ENCODE measurements around the gene TOP1.
A peak's percentile ranks its signal among the peaks of the same experiment; 100 is the strongest.
"Not testable (repeated sequence)": the region's sequence is repeated elsewhere in the genome, so short reads cannot be mapped to it uniquely, and the experiment has no call there.

The TOP1 gene

GRCh38 chr20:41119614-41120561 lies 91.3 kb downstream of the TOP1 start:
- ATAC-seq (ENCODE audit: low read depth) (no peak), DNase-seq (ENCODE audit: low spot score in 2 of 2) (no peak)
- Mint-ChIP-seq H3K4me1 (no peaks in the 10 kb centered on the region), H3K36me3 (peaks cover 31% of the 10 kb centered on the region), H3K27ac (no peak overlapping the region), H3K9me3 (no peaks in the 10 kb centered on the region), H3K27me3 (no peaks in the 10 kb centered on the region), H3K4me3 (no peak overlapping the region)

GRCh38 chr20:41121399-41121798 lies 92.8 kb downstream of the TOP1 start:
- H3K9me3 Mint-ChIP-seq = no peaks in the 10 kb centered on the region
- ATAC-seq (ENCODE audit: low read depth) (no peak), DNase-seq (ENCODE audit: low spot score in 2 of 2) (no peak)
- H3K27me3 Mint-ChIP-seq = no peaks in the 10 kb centered on the region
- no peak overlapping the region for H3K4me3 Mint-ChIP-seq
- H3K36me3 Mint-ChIP-seq = peaks cover 35% of the 10 kb centered on the region
- H3K27ac Mint-ChIP-seq = peak overlapping the region; percentile 70
- H3K4me1 Mint-ChIP-seq = no peaks in the 10 kb centered on the region

GRCh38 chr20:41123631-41124030 lies 95.0 kb downstream of the TOP1 start:
- no peak for ATAC-seq (ENCODE audit: low read depth)
- DNase-seq (ENCODE audit: low spot score in 2 of 2) = no peak
- H3K4me1 Mint-ChIP-seq = no peaks in the 10 kb centered on the region
- H3K27me3 Mint-ChIP-seq = no peaks in the 10 kb centered on the region
- peaks cover 31% of the 10 kb centered on the region for H3K36me3 Mint-ChIP-seq
- H3K4me3 Mint-ChIP-seq = no peak overlapping the region
- no peak overlapping the region for H3K27ac Mint-ChIP-seq
- no peaks in the 10 kb centered on the region for H3K9me3 Mint-ChIP-seq

- H3K9me3 Mint-ChIP-seq = no peaks in the 10 kb centered on the region
- H3K36me3 Mint-ChIP-seq = peaks cover 29% of the 10 kb centered on the region
- no peak overlapping the region for H3K27ac Mint-ChIP-seq
- H3K4me3 Mint-ChIP-seq = no peak overlapping the region
- H3K4me1 Mint-ChIP-seq = no peaks in the 10 kb centered on the region
- ATAC-seq (ENCODE audit: low read depth) (no peak), DNase-seq (ENCODE audit: low spot score in 2 of 2) (no peak)
- no peaks in the 10 kb centered on the region for H3K27me3 Mint-ChIP-seq
Observed at GRCh38 chr20:41124451-41125094, 96.0 kb downstream of the TOP1 start.

GRCh38 chr20:41125530-41126457 lies 97.2 kb downstream of the TOP1 start:
- Mint-ChIP-seq H3K27ac (peak overlapping the region; percentile 35), H3K27me3 (no peaks in the 10 kb centered on the region), H3K4me1 (no peaks in the 10 kb centered on the region), H3K4me3 (no peak overlapping the region), H3K9me3 (no peaks in the 10 kb centered on the region), H3K36me3 (peaks cover 29% of the 10 kb centered on the region)
- DNase-seq (ENCODE audit: low spot score in 2 of 2) = no peak
- ATAC-seq (ENCODE audit: low read depth) = no peak

- Mint-ChIP-seq H3K9me3 (no peaks in the 10 kb centered on the region), H3K4me1 (peaks cover 2% of the 10 kb centered on the region), H3K36me3 (peaks cover 25% of the 10 kb centered on the region), H3K27me3 (no peaks in the 10 kb centered on the region), H3K27ac (peak overlapping the region; percentile 0), H3K4me3 (no peak overlapping the region)
- DNase-seq (ENCODE audit: low spot score in 2 of 2) (no peak), ATAC-seq (ENCODE audit: low read depth) (no peak)
Observed at GRCh38 chr20:41126719-41127118, 98.1 kb downstream of the TOP1 start.

- peaks cover 15% of the 10 kb centered on the region for H3K36me3 Mint-ChIP-seq
- not testable (repeated sequence) for ATAC-seq (ENCODE audit: low read depth); H3K27me3 Mint-ChIP-seq
Observed at GRCh38 chr20:41128317-41128716, 99.7 kb downstream of the TOP1 start.

GRCh38 chr20:41131594-41132387 lies 103.2 kb downstream of the TOP1 start:
- Mint-ChIP-seq H3K4me1 (peaks cover 21% of the 10 kb centered on the region), H3K27me3 (no peaks in the 10 kb centered on the region), H3K27ac (no peak overlapping the region), H3K9me3 (no peaks in the 10 kb centered on the region), H3K36me3 (peaks cover 3% of the 10 kb centered on the region), H3K4me3 (no peak overlapping the region)
- DNase-seq (ENCODE audit: low spot score in 2 of 2) (no peak), ATAC-seq (ENCODE audit: low read depth) (no peak)

More at GRCh38 chr20:41128317-41128716, 99.7 kb downstream of the TOP1 start:
- H3K4me1 Mint-ChIP-seq; H3K4me3 Mint-ChIP-seq; H3K9me3 Mint-ChIP-seq; DNase-seq (ENCODE audit: low spot score in 2 of 2); H3K27ac Mint-ChIP-seq: not testable (repeated sequence)

- not testable (repeated sequence) for H3K27ac Mint-ChIP-seq; H3K9me3 Mint-ChIP-seq; H3K4me3 Mint-ChIP-seq; DNase-seq (ENCODE audit: low spot score in 2 of 2); ATAC-seq (ENCODE audit: low read depth); H3K36me3 Mint-ChIP-seq; H3K27me3 Mint-ChIP-seq
- H3K4me1 Mint-ChIP-seq = peaks cover 21% of the 10 kb centered on the region
Observed at GRCh38 chr20:41132388-41132775, 103.8 kb downstream of the TOP1 start.

GRCh38 chr20:41133709-41134361 lies 105.2 kb downstream of the TOP1 start:
- peaks cover 24% of the 10 kb centered on the region for H3K4me1 Mint-ChIP-seq
- peak overlapping the region; percentile 76 for H3K27ac Mint-ChIP-seq
- DNase-seq (ENCODE audit: low spot score in 2 of 2) (peak; percentile 32 to 42), ATAC-seq (ENCODE audit: low read depth) (peak; percentile 47)
- peaks cover 3% of the 10 kb centered on the region for H3K36me3 Mint-ChIP-seq
- H3K27me3 Mint-ChIP-seq = no peaks in the 10 kb centered on the region
- no peak overlapping the region for H3K4me3 Mint-ChIP-seq
- no peaks in the 10 kb centered on the region for H3K9me3 Mint-ChIP-seq

GRCh38 chr20:41134362-41135186 lies 106.0 kb downstream of the TOP1 start:
- H3K36me3 Mint-ChIP-seq = peaks cover 3% of the 10 kb centered on the region
- H3K4me1 Mint-ChIP-seq = peaks cover 30% of the 10 kb centered on the region
- no peak overlapping the region for H3K4me3 Mint-ChIP-seq

GRCh38 chr20:41135187-41135887 lies 106.7 kb downstream of the TOP1 start:
- DNase-seq (ENCODE audit: low spot score in 2 of 2) (peak; percentile 51 to 60), ATAC-seq (ENCODE audit: low read depth) (peak; percentile 29)
- Mint-ChIP-seq H3K27me3 (no peaks in the 10 kb centered on the region), H3K36me3 (peaks cover 3% of the 10 kb centered on the region), H3K27ac (peak overlapping the region; percentile 79), H3K9me3 (no peaks in the 10 kb centered on the region), H3K4me1 (peaks cover 35% of the 10 kb centered on the region), H3K4me3 (peak overlapping the region; percentile 94)

More at GRCh38 chr20:41134362-41135186, 106.0 kb downstream of the TOP1 start:
- no peak for DNase-seq (ENCODE audit: low spot score in 2 of 2)
- H3K27ac Mint-ChIP-seq = peak overlapping the region; percentile 76
- no peaks in the 10 kb centered on the region for H3K9me3 Mint-ChIP-seq
- no peaks in the 10 kb centered on the region for H3K27me3 Mint-ChIP-seq
- ATAC-seq (ENCODE audit: low read depth) = no peak

Measured in memory B cell (primary cell).